SK-N-SH treated with all-trans-retinoic acid at 6 μM for 48 hours (cell line): ENCODE data around the gene PPP1R26.

Experiments
- ATAC-seq: fragments of 200-7000 bp; cut with Tn5 transposase; 3 replicates; pipeline ENCODE4 v1.9.1; 2020; ENCODE audit warnings: mild to moderate bottlenecking, moderate library complexity
- ARNTL ChIP-seq: fragments of 450-650 bp; formaldehyde crosslinking; IDR thresholded peaks from 2 replicates; pipeline ENCODE4 v1.5.0; 2020; ENCODE audit warnings: low read depth, mild to moderate bottlenecking, moderate library complexity, borderline replicate concordance
- BACH2 ChIP-seq: fragments of 250-450 bp; sonication (Bioruptor Pico); IDR thresholded peaks from 2 replicates; pipeline ENCODE4 v1.9.0; 2021; ENCODE audit warnings: mild to moderate bottlenecking, borderline replicate concordance
- ESRRG ChIP-seq: fragments of 250-450 bp; sonication (Bioruptor Pico); IDR thresholded peaks from 2 replicates; pipeline ENCODE4 v1.6.1; 2021; ENCODE audit warnings: mild to moderate bottlenecking
- ISL1 ChIP-seq: fragments of 250-450 bp; sonication (Bioruptor Pico); IDR thresholded peaks from 2 replicates; pipeline ENCODE4 v2.1.2; 2022; ENCODE audit warnings: mild to moderate bottlenecking, moderate library complexity
- OSR1 ChIP-seq: fragments of 250-450 bp; sonication (Bioruptor Pico); IDR thresholded peaks from 2 replicates; pipeline ENCODE4 v1.8.0; 2022; ENCODE audit warnings: moderate library complexity, mild to moderate bottlenecking, inconsistent platforms
- PATZ1 ChIP-seq: fragments of 250-450 bp; sonication (Bioruptor Pico); IDR thresholded peaks from 2 replicates; pipeline ENCODE4 v1.8.0; 2020; ENCODE audit warnings: mild to moderate bottlenecking, moderate library complexity, borderline replicate concordance
- PPARA ChIP-seq: fragments of 250-450 bp; sonication (Bioruptor Pico); IDR thresholded peaks from 2 replicates; pipeline ENCODE4 v1.5.0; 2020; ENCODE audit warnings: mild to moderate bottlenecking, borderline replicate concordance
- TCF4 ChIP-seq: fragments of 250-450 bp; sonication (Bioruptor Pico); IDR thresholded peaks from 2 replicates; pipeline ENCODE4 v1.8.0; 2021; ENCODE audit warnings: mild to moderate bottlenecking, moderate library complexity, borderline replicate concordance
- TOX ChIP-seq: fragments of 250-450 bp; sonication (Bioruptor Pico); IDR thresholded peaks from 2 replicates; pipeline ENCODE4 v1.8.0; 2021; ENCODE audit warnings: mild to moderate bottlenecking, moderate library complexity, borderline replicate concordance
- TSHZ2 ChIP-seq: fragments of 250-450 bp; sonication (Bioruptor Pico); IDR thresholded peaks from 2 replicates; pipeline ENCODE4 v1.5.0; 2020; ENCODE audit warnings: mild to moderate bottlenecking, moderate library complexity
- ZC3H10 ChIP-seq: fragments of 250-450 bp; sonication (Bioruptor Pico); IDR thresholded peaks from 2 replicates; pipeline ENCODE4 v1.5.1; 2021; ENCODE audit warnings: mild to moderate bottlenecking, moderate library complexity
- ZFP3 ChIP-seq: fragments of 250-450 bp; sonication (Bioruptor Pico); IDR thresholded peaks from 2 replicates; pipeline ENCODE4 v1.5.0; 2020; ENCODE audit warnings: mild to moderate bottlenecking, moderate library complexity
- ZFP30 ChIP-seq: fragments of 450-650 bp; formaldehyde crosslinking; IDR thresholded peaks from 2 replicates; pipeline ENCODE4 v1.5.0; 2022; ENCODE audit warnings: mild to moderate bottlenecking, moderate library complexity
- ZNF565 ChIP-seq: fragments of 450-650 bp; formaldehyde crosslinking; conservative IDR thresholded peaks from 2 replicates; pipeline ENCODE4 v1.5.0; 2020; ENCODE audit warnings: low read depth, mild to moderate bottlenecking, moderate library complexity
- ZNF70 ChIP-seq: fragments of 450-650 bp; formaldehyde crosslinking; IDR thresholded peaks from 2 replicates; pipeline ENCODE4 v1.5.0; 2020; ENCODE audit warnings: mild to moderate bottlenecking, moderate library complexity
- ZNF8 ChIP-seq: fragments of 450-650 bp; formaldehyde crosslinking; IDR thresholded peaks from 2 replicates; pipeline ENCODE4 v1.5.0; 2020; ENCODE audit warnings: mild to moderate bottlenecking, moderate library complexity
- TF ChIP-seq, protein P1 (sequence below): fragments of 250-450 bp; sonication (Bioruptor Pico); IDR thresholded peaks from 2 replicates; pipeline ENCODE4 v1.8.0; 2021; ENCODE audit warnings: low read depth, mild to moderate bottlenecking, moderate library complexity, borderline replicate concordance
- TF ChIP-seq, protein P2 (sequence below): fragments of 250-450 bp; sonication (Bioruptor Pico); IDR thresholded peaks from 2 replicates; pipeline ENCODE4 v1.5.1; 2020; ENCODE audit warnings: low read depth, mild to moderate bottlenecking, moderate library complexity
- TF ChIP-seq, protein P3 (sequence below): fragments of 250-450 bp; sonication (Bioruptor Pico); IDR thresholded peaks from 2 replicates; pipeline ENCODE4 v1.5.1; 2021; ENCODE audit warnings: mild to moderate bottlenecking, moderate library complexity

Gene PPP1R26

DNA sequence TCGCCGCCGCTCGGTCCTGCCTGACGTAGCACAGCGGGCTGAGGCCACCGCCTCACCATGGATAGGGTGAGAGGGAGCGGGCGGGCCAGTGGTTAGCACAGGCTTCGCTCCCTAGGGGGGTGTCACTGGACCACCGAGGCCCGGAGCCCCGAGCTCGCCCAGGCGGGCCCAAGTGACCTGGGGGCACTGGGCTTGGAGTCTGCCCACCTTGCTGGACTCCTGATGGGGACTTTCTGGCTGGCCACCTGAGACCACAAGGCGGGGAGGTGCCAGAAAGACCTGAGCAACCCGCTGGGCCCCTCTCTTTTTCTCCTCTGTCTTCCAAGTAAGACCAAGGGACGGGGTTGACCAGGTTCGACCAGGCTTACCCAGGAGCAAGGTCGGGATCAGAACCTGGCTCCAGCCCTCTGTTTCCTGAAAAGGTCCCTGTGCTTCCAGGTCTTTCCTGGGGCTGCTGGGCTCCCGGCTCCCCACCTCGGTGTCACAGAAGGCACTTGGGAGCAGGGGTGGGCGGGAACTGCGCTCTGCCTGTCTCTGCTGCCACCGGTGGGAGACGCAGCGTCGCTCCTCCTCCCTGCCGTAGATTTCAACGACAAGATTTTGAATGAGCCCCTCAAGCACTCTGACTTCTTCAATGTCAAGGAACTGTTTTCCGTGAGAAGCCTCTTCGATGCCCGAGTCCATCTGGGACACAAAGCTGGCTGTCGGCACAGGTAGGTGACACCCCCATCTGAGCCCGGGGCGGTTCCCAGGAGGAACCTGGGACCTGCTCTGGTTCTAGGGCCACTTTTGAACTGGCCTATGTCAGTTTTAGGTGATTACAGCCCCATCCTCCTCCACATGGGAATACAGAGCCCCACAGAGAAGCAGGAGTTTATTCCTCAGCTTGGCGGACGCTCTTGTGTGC, 21.9 kb downstream of the PPP1R26 start:
- TF ChIP-seq OSR1 (CRISPR knock-in tag) (no peak), ZNF70 (CRISPR knock-in tag) (no peak), BACH2 (no peak), TCF4 (CRISPR knock-in tag) (no peak)
- no peak for ATAC-seq

GRCh38 chr9:135502168-135502872, 22.7 kb downstream of the PPP1R26 start:
- TF ChIP-seq ZNF8 (CRISPR knock-in tag): no peak
- TF ChIP-seq PPARA (CRISPR knock-in tag): no peak
- TF ChIP-seq, protein P1, sequence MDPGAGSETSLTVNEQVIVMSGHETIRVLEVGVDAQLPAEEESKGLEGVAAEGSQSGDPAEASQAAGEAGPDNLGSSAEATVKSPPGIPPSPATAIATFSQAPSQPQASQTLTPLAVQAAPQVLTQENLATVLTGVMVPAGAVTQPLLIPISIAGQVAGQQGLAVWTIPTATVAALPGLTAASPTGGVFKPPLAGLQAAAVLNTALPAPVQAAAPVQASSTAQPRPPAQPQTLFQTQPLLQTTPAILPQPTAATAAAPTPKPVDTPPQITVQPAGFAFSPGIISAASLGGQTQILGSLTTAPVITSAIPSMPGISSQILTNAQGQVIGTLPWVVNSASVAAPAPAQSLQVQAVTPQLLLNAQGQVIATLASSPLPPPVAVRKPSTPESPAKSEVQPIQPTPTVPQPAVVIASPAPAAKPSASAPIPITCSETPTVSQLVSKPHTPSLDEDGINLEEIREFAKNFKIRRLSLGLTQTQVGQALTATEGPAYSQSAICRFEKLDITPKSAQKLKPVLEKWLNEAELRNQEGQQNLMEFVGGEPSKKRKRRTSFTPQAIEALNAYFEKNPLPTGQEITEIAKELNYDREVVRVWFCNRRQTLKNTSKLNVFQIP (CRISPR knock-in tag): no peak
- no peak for TF ChIP-seq ZFP3 (CRISPR knock-in tag)
- TF ChIP-seq ISL1 (CRISPR knock-in tag): no peak
- TF ChIP-seq TOX: no peak
- TF ChIP-seq TSHZ2: no peak
- TF ChIP-seq, protein P2, sequence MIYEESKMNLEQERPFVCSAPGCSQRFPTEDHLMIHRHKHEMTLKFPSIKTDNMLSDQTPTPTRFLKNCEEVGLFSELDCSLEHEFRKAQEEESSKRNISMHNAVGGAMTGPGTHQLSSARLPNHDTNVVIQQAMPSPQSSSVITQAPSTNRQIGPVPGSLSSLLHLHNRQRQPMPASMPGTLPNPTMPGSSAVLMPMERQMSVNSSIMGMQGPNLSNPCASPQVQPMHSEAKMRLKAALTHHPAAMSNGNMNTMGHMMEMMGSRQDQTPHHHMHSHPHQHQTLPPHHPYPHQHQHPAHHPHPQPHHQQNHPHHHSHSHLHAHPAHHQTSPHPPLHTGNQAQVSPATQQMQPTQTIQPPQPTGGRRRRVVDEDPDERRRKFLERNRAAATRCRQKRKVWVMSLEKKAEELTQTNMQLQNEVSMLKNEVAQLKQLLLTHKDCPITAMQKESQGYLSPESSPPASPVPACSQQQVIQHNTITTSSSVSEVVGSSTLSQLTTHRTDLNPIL: no peak
- TF ChIP-seq ZC3H10 (CRISPR knock-in tag): no peak
- TF ChIP-seq ARNTL (CRISPR knock-in tag): no peak
- ATAC-seq: no peak

- TF ChIP-seq TOX (no peak), ZFP3 (CRISPR knock-in tag) (no peak)
- TF ChIP-seq, protein P1 (CRISPR knock-in tag): no peak
- ATAC-seq: no peak
Measured at GRCh38 chr9:135502873-135503321, 23.3 kb downstream of the PPP1R26 start.

- ATAC-seq: no peak
- TF ChIP-seq ESRRG (CRISPR knock-in tag): no peak
- TF ChIP-seq TOX: no peak
- TF ChIP-seq ZFP3 (CRISPR knock-in tag): no peak
- TF ChIP-seq ZNF70 (CRISPR knock-in tag): no peak
- TF ChIP-seq ZNF8 (CRISPR knock-in tag): no peak
- TF ChIP-seq ZNF565 (CRISPR knock-in tag): no peak
- TF ChIP-seq, protein P2: no peak
- TF ChIP-seq ZFP30 (CRISPR knock-in tag): no peak
- no peak for TF ChIP-seq TCF4 (CRISPR knock-in tag)
- no peak for TF ChIP-seq OSR1 (CRISPR knock-in tag)
- TF ChIP-seq, protein P3, sequence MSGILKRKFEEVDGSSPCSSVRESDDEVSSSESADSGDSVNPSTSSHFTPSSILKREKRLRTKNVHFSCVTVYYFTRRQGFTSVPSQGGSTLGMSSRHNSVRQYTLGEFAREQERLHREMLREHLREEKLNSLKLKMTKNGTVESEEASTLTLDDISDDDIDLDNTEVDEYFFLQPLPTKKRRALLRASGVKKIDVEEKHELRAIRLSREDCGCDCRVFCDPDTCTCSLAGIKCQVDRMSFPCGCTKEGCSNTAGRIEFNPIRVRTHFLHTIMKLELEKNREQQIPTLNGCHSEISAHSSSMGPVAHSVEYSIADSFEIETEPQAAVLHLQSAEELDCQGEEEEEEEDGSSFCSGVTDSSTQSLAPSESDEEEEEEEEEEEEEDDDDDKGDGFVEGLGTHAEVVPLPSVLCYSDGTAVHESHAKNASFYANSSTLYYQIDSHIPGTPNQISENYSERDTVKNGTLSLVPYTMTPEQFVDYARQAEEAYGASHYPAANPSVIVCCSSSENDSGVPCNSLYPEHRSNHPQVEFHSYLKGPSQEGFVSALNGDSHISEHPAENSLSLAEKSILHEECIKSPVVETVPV: no peak
- TF ChIP-seq PATZ1: no peak
Measured at GRCh38 chr9:135503371-135504261, 24.0 kb downstream of the PPP1R26 start.
